ENCODE results near the gene YOD1.

Gene YOD1

DNA sequence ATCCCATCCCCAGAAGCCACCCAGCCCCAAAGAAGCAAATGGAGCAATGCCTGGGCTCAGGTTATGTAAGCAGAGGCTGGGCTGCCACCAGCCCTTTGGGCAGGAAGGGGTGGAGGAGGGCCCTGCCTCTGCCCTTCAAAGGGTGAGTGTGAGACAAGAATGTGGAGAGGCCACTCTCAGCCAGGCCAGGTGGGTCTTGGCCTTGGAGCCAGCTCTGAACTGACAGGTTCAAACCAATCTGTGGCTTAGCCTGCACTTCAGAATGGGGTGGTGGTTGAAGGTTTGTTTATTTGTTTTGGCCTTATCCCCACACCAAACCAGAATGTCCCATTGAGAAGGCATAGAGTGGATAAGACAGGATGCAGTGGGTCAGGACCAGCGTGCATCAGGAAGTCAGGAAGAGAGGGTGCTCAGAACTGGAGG, 48.3 kb downstream of the YOD1 start:
- TF ChIP-seq FOXP2 (optimal IDR thresholded peaks at IDR 0.05; ENCODE audit: borderline replicate concordance, extremely low read depth, extremely low read length, insufficient read depth) (no peak), SIN3A (IDR thresholded peaks at IDR 0.05; ENCODE audit: borderline replicate concordance, insufficient read depth, low read length) (no peak), POLR2AphosphoS5 (IDR thresholded peaks at IDR 0.05; ENCODE audit: low read depth, low read length) (no peak), TAF1 (IDR thresholded peaks at IDR 0.05; ENCODE audit: borderline replicate concordance, insufficient read depth, low read length) (no peak)
- TF ChIP-seq, protein P1, sequence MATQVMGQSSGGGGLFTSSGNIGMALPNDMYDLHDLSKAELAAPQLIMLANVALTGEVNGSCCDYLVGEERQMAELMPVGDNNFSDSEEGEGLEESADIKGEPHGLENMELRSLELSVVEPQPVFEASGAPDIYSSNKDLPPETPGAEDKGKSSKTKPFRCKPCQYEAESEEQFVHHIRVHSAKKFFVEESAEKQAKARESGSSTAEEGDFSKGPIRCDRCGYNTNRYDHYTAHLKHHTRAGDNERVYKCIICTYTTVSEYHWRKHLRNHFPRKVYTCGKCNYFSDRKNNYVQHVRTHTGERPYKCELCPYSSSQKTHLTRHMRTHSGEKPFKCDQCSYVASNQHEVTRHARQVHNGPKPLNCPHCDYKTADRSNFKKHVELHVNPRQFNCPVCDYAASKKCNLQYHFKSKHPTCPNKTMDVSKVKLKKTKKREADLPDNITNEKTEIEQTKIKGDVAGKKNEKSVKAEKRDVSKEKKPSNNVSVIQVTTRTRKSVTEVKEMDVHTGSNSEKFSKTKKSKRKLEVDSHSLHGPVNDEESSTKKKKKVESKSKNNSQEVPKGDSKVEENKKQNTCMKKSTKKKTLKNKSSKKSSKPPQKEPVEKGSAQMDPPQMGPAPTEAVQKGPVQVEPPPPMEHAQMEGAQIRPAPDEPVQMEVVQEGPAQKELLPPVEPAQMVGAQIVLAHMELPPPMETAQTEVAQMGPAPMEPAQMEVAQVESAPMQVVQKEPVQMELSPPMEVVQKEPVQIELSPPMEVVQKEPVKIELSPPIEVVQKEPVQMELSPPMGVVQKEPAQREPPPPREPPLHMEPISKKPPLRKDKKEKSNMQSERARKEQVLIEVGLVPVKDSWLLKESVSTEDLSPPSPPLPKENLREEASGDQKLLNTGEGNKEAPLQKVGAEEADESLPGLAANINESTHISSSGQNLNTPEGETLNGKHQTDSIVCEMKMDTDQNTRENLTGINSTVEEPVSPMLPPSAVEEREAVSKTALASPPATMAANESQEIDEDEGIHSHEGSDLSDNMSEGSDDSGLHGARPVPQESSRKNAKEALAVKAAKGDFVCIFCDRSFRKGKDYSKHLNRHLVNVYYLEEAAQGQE (IDR thresholded peaks at IDR 0.05; ENCODE audit: insufficient read depth in 1 of 2, low read depth in 2 of 2, low read length in 2 of 2), result no peak

GRCh38 chr1:207001492-207002245, 49.3 kb downstream of the YOD1 start:
- TF ChIP-seq SIN3A (IDR thresholded peaks at IDR 0.05; ENCODE audit: borderline replicate concordance, insufficient read depth, low read length) (no peak), TAF1 (IDR thresholded peaks at IDR 0.05; ENCODE audit: borderline replicate concordance, insufficient read depth, low read length) (no peak), POLR2AphosphoS5 (IDR thresholded peaks at IDR 0.05; ENCODE audit: low read depth, low read length) (no peak), FOXP2 (optimal IDR thresholded peaks at IDR 0.05; ENCODE audit: borderline replicate concordance, extremely low read depth, extremely low read length, insufficient read depth) (no peak)
- TF ChIP-seq, protein P1 (IDR thresholded peaks at IDR 0.05; ENCODE audit: insufficient read depth in 1 of 2, low read depth in 2 of 2, low read length in 2 of 2), result no peak

- TF ChIP-seq TAF1 (IDR thresholded peaks at IDR 0.05; ENCODE audit: borderline replicate concordance, insufficient read depth, low read length), result no peak
- TF ChIP-seq, protein P1 (IDR thresholded peaks at IDR 0.05; ENCODE audit: insufficient read depth in 1 of 2, low read depth in 2 of 2, low read length in 2 of 2), result no peak
- no peak for TF ChIP-seq POLR2AphosphoS5 (IDR thresholded peaks at IDR 0.05; ENCODE audit: low read depth, low read length)
- no peak for TF ChIP-seq FOXP2 (optimal IDR thresholded peaks at IDR 0.05; ENCODE audit: borderline replicate concordance, extremely low read depth, extremely low read length, insufficient read depth)
- TF ChIP-seq SIN3A (IDR thresholded peaks at IDR 0.05; ENCODE audit: borderline replicate concordance, insufficient read depth, low read length), result no peak
These were observed 50.2 kb downstream of the YOD1 start for GRCh38 chr1:207000651-207001291.

DNA sequence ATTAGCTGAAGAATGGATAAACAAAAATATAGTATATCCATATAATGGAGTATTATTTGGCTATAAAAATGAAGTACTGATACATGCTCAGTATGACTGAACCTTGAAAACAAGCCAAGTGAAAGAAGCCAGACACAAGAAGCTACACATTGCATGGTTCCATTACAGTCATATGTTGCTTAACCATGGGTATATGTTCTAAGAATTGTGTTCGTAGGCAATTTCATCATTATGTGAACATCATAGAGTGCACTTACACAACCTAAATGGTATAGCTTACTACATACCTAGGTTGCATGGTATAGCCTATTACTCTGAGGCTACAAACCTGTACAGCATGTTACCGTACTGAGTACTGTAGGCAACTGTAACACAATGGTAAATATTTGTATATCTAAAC, 52.2 kb downstream of the YOD1 start:
- no peak for TF ChIP-seq POLR2AphosphoS5 (IDR thresholded peaks at IDR 0.05; ENCODE audit: low read depth, low read length)
- TF ChIP-seq FOXP2 (optimal IDR thresholded peaks at IDR 0.05; ENCODE audit: borderline replicate concordance, extremely low read depth, extremely low read length, insufficient read depth), result no peak
- no peak for TF ChIP-seq SIN3A (IDR thresholded peaks at IDR 0.05; ENCODE audit: borderline replicate concordance, insufficient read depth, low read length)
